Psoas muscle (tissue), 8 donors: Measurements from ENCODE around the gene RIN3. TPM values are rescaled to one million over a fixed set of nuclear protein-coding genes. Genes with fewer than 3 reads are reported as not detected.

Experiments
- ATAC-seq, 4 donors: fragments of 200-7000 bp; cut with Tn5 transposase; one replicate each; pipeline ENCODE4 v1.9.1; 2020; ENCODE audit warnings: moderate library complexity in 3 of 4, mild to moderate bottlenecking in 2 of 4
- DNase-seq, 2 donors: peaks; one replicate each; pipeline ENCODE4 v3.0.0-alpha.2; 2020
- H3K27ac ChIP-seq: fragments of 200-600 bp; one replicate; pipeline ENCODE4 v1.8.0; 2022
- H3K27me3 ChIP-seq, 3 donors: fragments of 200-600 bp in 1 of 3; one replicate each; pipeline versions ENCODE4 v1.6.1 to v1.8.0; 2013 to 2022; ENCODE audit warnings: low read length in 2 of 3, mild to moderate bottlenecking in 2 of 3, moderate library complexity in 1 of 3; ENCODE audit not compliant: insufficient read depth in 3 of 3
- H3K36me3 ChIP-seq, 2 donors: fragments of 200-600 bp in 1 of 2; one replicate each; pipeline versions ENCODE4 v1.6.1 to v1.8.0; 2013 to 2022; ENCODE audit warnings: low read depth in 1 of 2, mild to moderate bottlenecking in 1 of 2, moderate library complexity in 1 of 2; ENCODE audit not compliant: insufficient read depth in 1 of 2
- H3K4me1 ChIP-seq: fragments of 200-600 bp; one replicate; pipeline ENCODE4 v1.8.0; 2022
- H3K4me3 ChIP-seq: fragments of 200-600 bp; one replicate; pipeline ENCODE4 v1.8.0; 2022; ENCODE audit warnings: mild to moderate bottlenecking
- H3K9me3 ChIP-seq: fragments of 200-600 bp; one replicate; pipeline ENCODE4 v1.8.0; 2022
- CTCF ChIP-seq: fragments of 200-600 bp; IDR thresholded peaks from one replicate; pipeline ENCODE4 v1.8.0; 2022; ENCODE audit warnings: antibody characterized with exemption
- WGBS, 3 donors: extraction: QIAGEN DNeasy Blood & Tissue Kit; methylation state at CpG; one replicate each; pipeline versions ENCODE4 v1.1.6 to v1.1.7; 2013; 5-methylcytosine and 5-hydroxymethylcytosine counted together
- intact Hi-C, 2 donors: fragments of 100-400 bp; cut with DNase I; formaldehyde crosslinking; loops; one replicate each; pipeline versions ENCODE4 v1.11.0 to v1.14.2; 2022
- polyA plus RNA-seq, 3 donors: library from polyadenylated mRNA; stranded (reverse); fragments of 200-250 nt; gene quantifications; one replicate each; pipeline ENCODE4 v1.2.3, GENCODE V29; 2013
- total RNA-seq, 4 donors: library from RNA; stranded (reverse); fragmentation: NEBNext Ultra II Directional in 2 of 4; extraction: Animal tissue kit (Norgen Biotek cat#: 25700) in 2 of 4; gene quantifications; one replicate each; pipeline versions ENCODE4 v1.2.1 to v1.2.4, GENCODE V29; 2021 to 2023
- donor health status: healthy with polysubstance abuse.
- donor health status: DM: no; HTN: no; CAD: no; lungs with moderate emphysema.
- donor health status: Bipolar disorder and iron deficiency.
- donor health status: healthy.
- donor health status: DM: yes; HTN: yes; CAD: no.
- donor health status: DM: no; HTN: no; CAD: no.
- donor health status: DM: no; HTN: no; CAD: no.
- donor health status: DM: yes; HTN: yes; CAD: no.

Gene RIN3
- total and polyA plus RNA-seq, 7 donors = 1.2 to 8.7 (median 3.8) TPM

- no peak for DNase-seq
- H3K27me3 ChIP-seq = no peaks in the 10 kb centered on the region
- intact Hi-C loops = no loop called here
- 96 to 100% (median 96%) methylated on average over 1 of the region's 1 CpG for WGBS, 3 donors
- TF ChIP-seq CTCF = no peak
- no peak overlapping the region for H3K4me3 ChIP-seq
- peaks cover 2% of the 10 kb centered on the region for H3K9me3 ChIP-seq
- no peaks in the 10 kb centered on the region for H3K4me1 ChIP-seq
- H3K36me3 ChIP-seq = no peaks in the 10 kb centered on the region
- no peak for ATAC-seq
- H3K27ac ChIP-seq = no peak overlapping the region
Observed at GRCh38 chr14:92475037-92475436, 38.5 kb upstream of the RIN3 start.

GRCh38 chr14:92475451-92476187 is 38.0 kb upstream of the RIN3 start:
- ATAC-seq (peak; percentile 19 to 80 (median 61)), DNase-seq (peak; percentile 79 to 85)
- no peak for TF ChIP-seq CTCF
- 53 to 57% (median 53%) methylated on average over 14 of the region's 14 CpGs for whole genome bisulfite sequencing, 3 donors
- H3K27ac ChIP-seq = no peak overlapping the region
- intact Hi-C loops = no loop called here
- no peaks in the 10 kb centered on the region for H3K36me3 ChIP-seq
- no peaks in the 10 kb centered on the region for H3K4me1 ChIP-seq
- no peak overlapping the region for H3K4me3 ChIP-seq
- H3K27me3 ChIP-seq = no peaks in the 10 kb centered on the region
- no peaks in the 10 kb centered on the region for H3K9me3 ChIP-seq

- WGBS, 3 donors = 83 to 90% (median 83%) methylated on average over 3 of the region's 3 CpGs
- ATAC-seq = no peak
- Histone ChIP-seq H3K9me3 (no peaks in the 10 kb centered on the region), H3K36me3 (no peaks in the 10 kb centered on the region), H3K27me3 (no peaks in the 10 kb centered on the region), H3K4me3 (no peak overlapping the region), H3K27ac (no peak overlapping the region), H3K4me1 (no peaks in the 10 kb centered on the region)
- intact Hi-C loops = no loop called here
- no peak for TF ChIP-seq CTCF
- DNase-seq = no peak
Observed at GRCh38 chr14:92480856-92481255, 32.7 kb upstream of the RIN3 start.

GRCh38 chr14:92481386-92481785 is 32.2 kb upstream of the RIN3 start:
- Histone ChIP-seq H3K4me1 (no peaks in the 10 kb centered on the region), H3K27ac (no peak overlapping the region), H3K27me3 (no peaks in the 10 kb centered on the region), H3K4me3 (no peak overlapping the region), H3K9me3 (no peaks in the 10 kb centered on the region), H3K36me3 (no peaks in the 10 kb centered on the region)
- ATAC-seq (no peak), DNase-seq (no peak)
- intact Hi-C loops = no loop called here
- 19 to 53% (median 50%) methylated on average over 1 of the region's 1 CpG for WGBS, 3 donors
- TF ChIP-seq CTCF = no peak
